Ishikawa (cell line): ENCODE measurements around the gene USP20.

Source experiments
- CEBPB ChIP-seq: IDR thresholded peaks from 2 replicates; pipeline ENCODE4 v1.6.1; 2012
- CREB1 ChIP-seq: IDR thresholded peaks from 2 replicates; pipeline ENCODE4 v1.6.1; 2012; ENCODE audit warnings: low read depth
- EGR1 ChIP-seq: IDR thresholded peaks from 2 replicates; pipeline ENCODE4 v1.6.1; 2012
- EP300 ChIP-seq: IDR thresholded peaks from 2 replicates; pipeline ENCODE4 v1.6.1; 2012; ENCODE audit warnings: borderline replicate concordance
- FOXM1 ChIP-seq: IDR thresholded peaks from 2 replicates; pipeline ENCODE4 v1.6.1; 2012; ENCODE audit warnings: low read depth, borderline replicate concordance
- MAX ChIP-seq: IDR thresholded peaks from 2 replicates; pipeline ENCODE4 v1.6.1; 2012
- NFIC ChIP-seq: IDR thresholded peaks from 2 replicates; pipeline ENCODE4 v1.6.1; 2012
- RAD21 ChIP-seq: IDR thresholded peaks from 2 replicates; pipeline ENCODE4 v1.6.1; 2012; ENCODE audit warnings: low read depth
- REST ChIP-seq: IDR thresholded peaks from 2 replicates; pipeline ENCODE4 v1.6.1; 2012; ENCODE audit warnings: low read depth, mild to moderate bottlenecking
- TAF1 ChIP-seq: IDR thresholded peaks from 2 replicates; pipeline ENCODE4 v1.6.1; 2012; ENCODE audit warnings: low read depth, mild to moderate bottlenecking
- TCF12 ChIP-seq: IDR thresholded peaks from 2 replicates; pipeline ENCODE4 v1.6.1; 2012; ENCODE audit warnings: low read depth
- TEAD4 ChIP-seq: IDR thresholded peaks from 2 replicates; pipeline ENCODE4 v1.6.1; 2012
- USF1 ChIP-seq: IDR thresholded peaks from 2 replicates; pipeline ENCODE4 v1.6.1; 2012
- YY1 ChIP-seq: IDR thresholded peaks from 2 replicates; pipeline ENCODE4 v1.6.1; 2012; ENCODE audit warnings: low read depth
- ZBTB7A ChIP-seq: IDR thresholded peaks from 2 replicates; pipeline ENCODE4 v1.6.1; 2012; ENCODE audit warnings: low read depth

The USP20 gene

GRCh38 chr9:129850821-129851550 lies 15.7 kb downstream of the USP20 start:
- TF ChIP-seq REST, result no peak

- TF ChIP-seq RAD21 (no peak), YY1 (no peak), FOXM1 (no peak), TEAD4 (no peak), NFIC (no peak), TAF1 (no peak), EGR1 (no peak), TCF12 (no peak), ZBTB7A (no peak), REST (no peak), USF1 (no peak), CEBPB (no peak), MAX (no peak), EP300 (no peak), CREB1 (no peak)
Measured at GRCh38 chr9:129851821-129852220, 16.6 kb downstream of the USP20 start.

- TF ChIP-seq FOXM1 (no peak), CREB1 (no peak), REST (no peak)
Measured at GRCh38 chr9:129852579-129852978, 17.3 kb downstream of the USP20 start.

- TF ChIP-seq EP300, result no peak
- TF ChIP-seq USF1, result no peak
- TF ChIP-seq MAX, result no peak
- no peak for TF ChIP-seq EGR1
- TF ChIP-seq ZBTB7A, result no peak
- no peak for TF ChIP-seq NFIC
- no peak for TF ChIP-seq RAD21
- no peak for TF ChIP-seq TCF12
- no peak for TF ChIP-seq YY1
- TF ChIP-seq TAF1, result no peak
- no peak for TF ChIP-seq REST
- no peak for TF ChIP-seq CEBPB
- TF ChIP-seq FOXM1, result no peak
- TF ChIP-seq CREB1, result no peak
- TF ChIP-seq TEAD4, result no peak
Measured at GRCh38 chr9:129853614-129854013, 18.4 kb downstream of the USP20 start.
